ENCODE data around the gene HAAO. TPM values are rescaled to one million over a fixed set of nuclear protein-coding genes. Genes with fewer than 3 reads are reported as not detected.

Gene HAAO
- total RNA-seq, 2 donors from 2014 or later = 25.3 to 33.7 TPM

GRCh38 chr2:42797281-42797680 is 4.9 kb upstream of the HAAO start:
- ATAC-seq (ENCODE audit: insufficient number of reproducible peaks, low FRiP score, low read depth) = no peak
- no peak for DNase-seq (ENCODE audit: low spot score)
- peak overlapping the region in 1 of 2 donors; percentile 96 for H3K27ac ChIP-seq

GRCh38 chr2:42796427-42797248 is 4.3 kb upstream of the HAAO start:
- no peak for ATAC-seq (ENCODE audit: insufficient number of reproducible peaks, low FRiP score, low read depth)
- peaks cover 14 to 52% of the 10 kb centered on the region in 2 donors for H3K4me1 ChIP-seq (ENCODE audit: control insufficient read depth in 1 of 2, low read depth in 2 of 2)

More at GRCh38 chr2:42797281-42797680, 4.9 kb upstream of the HAAO start:
- no peak overlapping the region for H3K4me3 ChIP-seq
- TF ChIP-seq CTCF (IDR thresholded peaks at IDR 0.05) = no peak
- H3K36me3 ChIP-seq = no peaks in the 10 kb centered on the region
- no peaks in the 10 kb centered on the region for H3K27me3 ChIP-seq (replicated peaks; ENCODE audit: insufficient read depth)
- peaks cover 16 to 51% of the 10 kb centered on the region in 2 donors for H3K4me1 ChIP-seq (ENCODE audit: control insufficient read depth in 1 of 2, low read depth in 2 of 2)
- H3K9me3 ChIP-seq = no peaks in the 10 kb centered on the region

DNA sequence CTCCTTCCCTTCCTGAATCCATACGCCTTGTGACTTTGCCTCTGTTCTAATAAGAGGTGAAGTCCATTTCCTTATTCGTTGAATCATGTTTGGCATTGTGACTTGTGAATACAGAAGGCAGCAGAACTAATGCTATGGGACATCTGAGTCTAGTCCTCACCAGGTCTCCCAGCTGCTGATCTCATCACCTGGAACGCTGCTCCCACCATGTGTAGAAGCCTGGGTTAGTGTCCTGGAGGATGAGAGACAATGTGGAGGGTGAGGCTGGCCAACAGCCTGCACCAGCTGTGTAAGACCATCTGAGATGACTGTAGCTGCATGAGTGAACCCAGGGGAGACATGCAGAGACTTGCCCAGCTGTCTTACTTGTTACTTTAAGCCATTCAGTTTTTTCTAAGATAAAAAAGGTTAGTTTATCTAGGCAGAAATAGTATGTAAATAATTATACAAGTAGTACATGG is 3.5 kb upstream of the HAAO start:
- DNase-seq (ENCODE audit: low spot score) (no peak), ATAC-seq (ENCODE audit: insufficient number of reproducible peaks, low FRiP score, low read depth) (no peak)
- H3K27me3 ChIP-seq (replicated peaks; ENCODE audit: insufficient read depth) = no peaks in the 10 kb centered on the region
- peak overlapping the region; percentile 86 to 96 for H3K27ac ChIP-seq
- no peak for TF ChIP-seq CTCF (IDR thresholded peaks at IDR 0.05)
- H3K36me3 ChIP-seq = no peaks in the 10 kb centered on the region
- peak overlapping the region; percentile 20 for H3K4me3 ChIP-seq
- peaks cover 18 to 52% of the 10 kb centered on the region in 2 donors for H3K4me1 ChIP-seq (ENCODE audit: control insufficient read depth in 1 of 2, low read depth in 2 of 2)
- H3K9me3 ChIP-seq = no peaks in the 10 kb centered on the region

More at GRCh38 chr2:42796427-42797248, 4.3 kb upstream of the HAAO start:
- no peak for DNase-seq (ENCODE audit: low spot score)
- Histone ChIP-seq H3K36me3 (no peaks in the 10 kb centered on the region), H3K27ac (peak overlapping the region; percentile 86 to 96), H3K27me3 (replicated peaks; ENCODE audit: insufficient read depth) (no peaks in the 10 kb centered on the region), H3K4me3 (peak overlapping the region; percentile 15), H3K9me3 (no peaks in the 10 kb centered on the region)
- TF ChIP-seq CTCF (IDR thresholded peaks at IDR 0.05) = no peak

DNA sequence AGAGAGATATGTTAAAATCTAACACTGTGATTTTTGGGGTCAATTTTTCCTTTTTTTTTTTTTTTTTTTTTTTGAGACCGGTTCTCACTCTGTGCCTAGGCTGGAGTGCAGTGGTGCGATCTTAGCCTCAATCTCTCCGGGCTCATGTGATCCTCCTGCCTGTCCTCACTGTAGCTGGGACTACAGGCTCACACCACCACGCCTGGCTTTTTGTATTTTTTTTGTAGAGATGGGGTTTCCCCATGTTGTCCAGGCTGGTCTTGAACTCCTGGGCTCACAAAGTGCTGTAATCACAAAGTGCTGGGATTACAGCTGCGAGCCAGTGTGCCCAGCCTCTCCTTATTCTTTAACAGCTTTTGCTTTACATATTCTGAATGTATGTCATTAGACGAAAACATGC is 2.9 kb upstream of the HAAO start:
- Histone ChIP-seq H3K4me3 (no peak overlapping the region), H3K4me1 (ENCODE audit: control insufficient read depth in 1 of 2, low read depth in 2 of 2) (peaks cover 18 to 52% of the 10 kb centered on the region in 2 donors), H3K27me3 (replicated peaks; ENCODE audit: insufficient read depth) (no peaks in the 10 kb centered on the region), H3K36me3 (no peaks in the 10 kb centered on the region), H3K27ac (peak overlapping the region; percentile 86 to 96), H3K9me3 (no peaks in the 10 kb centered on the region)
- no peak for TF ChIP-seq CTCF (IDR thresholded peaks at IDR 0.05)
- ATAC-seq (ENCODE audit: insufficient number of reproducible peaks, low FRiP score, low read depth) (no peak), DNase-seq (ENCODE audit: low spot score) (no peak)

DNA sequence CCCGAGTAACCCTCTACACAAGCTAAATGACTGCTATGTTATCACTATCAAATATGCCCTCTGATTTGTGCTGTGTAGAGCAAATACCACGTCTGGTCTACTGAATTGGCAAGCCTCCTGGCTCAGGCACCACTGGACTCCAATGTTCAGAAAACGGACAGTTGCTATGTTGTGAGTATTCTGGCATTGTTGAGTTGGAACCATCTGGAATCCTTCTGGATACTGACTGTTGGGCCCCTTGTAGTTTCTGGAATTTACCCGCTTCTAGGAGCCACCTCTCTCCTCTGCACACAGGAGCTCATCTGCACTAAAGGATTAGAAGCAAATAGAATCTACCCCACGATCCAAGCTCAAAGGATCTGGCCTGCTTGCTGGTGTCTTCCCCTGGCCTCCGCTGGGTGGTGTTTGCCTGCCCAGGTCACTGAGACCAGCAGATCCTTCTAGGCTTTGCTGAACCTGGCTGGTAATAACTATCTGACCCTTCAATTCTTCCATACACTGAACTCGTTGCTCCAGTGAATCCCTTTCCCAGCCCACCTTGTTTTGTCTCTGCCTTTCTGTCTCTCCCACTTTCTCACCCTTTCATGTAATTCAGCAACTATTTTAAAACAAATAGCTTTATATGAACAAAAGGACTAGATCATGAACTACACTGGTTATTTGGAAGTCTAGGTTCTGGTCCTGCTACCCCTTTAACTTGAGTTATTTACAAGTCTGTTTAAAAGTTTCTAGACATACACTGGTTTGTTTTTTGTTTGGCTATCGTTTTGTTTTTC is 2.1 kb upstream of the HAAO start:
- Histone ChIP-seq H3K36me3 (no peaks in the 10 kb centered on the region), H3K9me3 (no peaks in the 10 kb centered on the region), H3K4me3 (peak overlapping the region; percentile 86), H3K4me1 (ENCODE audit: control insufficient read depth in 1 of 2, low read depth in 2 of 2) (peaks cover 18 to 60% of the 10 kb centered on the region in 2 donors), H3K27me3 (replicated peaks; ENCODE audit: insufficient read depth) (no peaks in the 10 kb centered on the region), H3K27ac (peak overlapping the region; percentile 93 to 96)
- TF ChIP-seq CTCF (IDR thresholded peaks at IDR 0.05) = peak; percentile 37
- no peak for ATAC-seq (ENCODE audit: insufficient number of reproducible peaks, low FRiP score, low read depth)
- DNase-seq (ENCODE audit: low spot score) = no peak
